ENCODE results near the gene OCA2. TPM values are rescaled to one million over a fixed set of nuclear protein-coding genes. Genes with fewer than 3 reads are reported as not detected.

Gene OCA2
- total and polyA plus RNA-seq, 2 of the 4 experiments (the other 2 are of a cell fraction), result under 0.01 to 0.03 TPM

GRCh38 chr15:28006116-28006905 lies 92.8 kb downstream of the OCA2 start:
- no peak overlapping the region for H2AK5ac ChIP-seq (ENCODE audit: low read depth, low read length)
- no peak overlapping the region for H3K4me3 ChIP-seq (ENCODE audit: insufficient read depth, low read depth, low read length)
- H2BK5ac ChIP-seq (ENCODE audit: low read depth, low read length, poor library complexity, severe bottlenecking), result no peak overlapping the region
- in situ Hi-C loops (cut with MboI; ENCODE audit: low sequenced_read_pairs), result no loop called here
- H3K36me3 ChIP-seq (ENCODE audit: control insufficient read depth, insufficient read depth, low read length), result no peaks in the 10 kb centered on the region
- BruUV-seq (replicated peaks), result no TSS peak
- intact Hi-C loops (cut with micrococcal nuclease), result no loop called here
- no peak overlapping the region for H3K56ac ChIP-seq (ENCODE audit: extremely low read depth, insufficient read depth, low read length)
- no peak overlapping the region for H3K14ac ChIP-seq (replicated peaks; ENCODE audit: low read depth, low read length)
- H2BK15ac ChIP-seq (ENCODE audit: low read depth, low read length), result no peak overlapping the region
- no peak overlapping the region for H4K91ac ChIP-seq (ENCODE audit: insufficient read depth, low read depth, low read length)
- no peak overlapping the region for H3K18ac ChIP-seq (ENCODE audit: low read depth, low read length)
- 80% methylated on average over 2 of the region's 9 CpGs; no CpG with 5 or more reads in 1 of the 2 experiments for WGBS, 2 experiments (ENCODE audit: extremely low coverage in 2 of 2, insufficient read length in 1 of 2)
- H4K20me1 ChIP-seq (ENCODE audit: insufficient read depth, low read length), result no peaks in the 10 kb centered on the region
- H4K8ac ChIP-seq (ENCODE audit: low read depth in 2 of 2, low read length in 2 of 2), result no peak overlapping the region
- ChIA-PET CTCF (no interaction called here), POLR2A (ENCODE audit: unreplicated experiment) (no interaction called here)
- ATAC-seq (ENCODE audit: low read depth) (no peak), DNase-seq (no peak)
- dilution Hi-C loops (cut with HindIII; ENCODE audit: low sequenced_read_pairs, unreplicated experiment), result no loop called here
- no peak overlapping the region for H2BK120ac ChIP-seq (ENCODE audit: low read depth, low read length)
- H3K79me1 ChIP-seq (ENCODE audit: low read depth in 1 of 2, low read length in 2 of 2), result no peaks in the 10 kb centered on the region
- H2AK9ac ChIP-seq (replicated peaks; ENCODE audit: low read depth, low read length, poor library complexity), result no peak overlapping the region
- no peak overlapping the region for H3K27ac ChIP-seq (ENCODE audit: insufficient read depth, low read length)
- H2BK20ac ChIP-seq (ENCODE audit: low read depth, low read length), result no peak overlapping the region
- TF ChIP-seq, protein P1, sequence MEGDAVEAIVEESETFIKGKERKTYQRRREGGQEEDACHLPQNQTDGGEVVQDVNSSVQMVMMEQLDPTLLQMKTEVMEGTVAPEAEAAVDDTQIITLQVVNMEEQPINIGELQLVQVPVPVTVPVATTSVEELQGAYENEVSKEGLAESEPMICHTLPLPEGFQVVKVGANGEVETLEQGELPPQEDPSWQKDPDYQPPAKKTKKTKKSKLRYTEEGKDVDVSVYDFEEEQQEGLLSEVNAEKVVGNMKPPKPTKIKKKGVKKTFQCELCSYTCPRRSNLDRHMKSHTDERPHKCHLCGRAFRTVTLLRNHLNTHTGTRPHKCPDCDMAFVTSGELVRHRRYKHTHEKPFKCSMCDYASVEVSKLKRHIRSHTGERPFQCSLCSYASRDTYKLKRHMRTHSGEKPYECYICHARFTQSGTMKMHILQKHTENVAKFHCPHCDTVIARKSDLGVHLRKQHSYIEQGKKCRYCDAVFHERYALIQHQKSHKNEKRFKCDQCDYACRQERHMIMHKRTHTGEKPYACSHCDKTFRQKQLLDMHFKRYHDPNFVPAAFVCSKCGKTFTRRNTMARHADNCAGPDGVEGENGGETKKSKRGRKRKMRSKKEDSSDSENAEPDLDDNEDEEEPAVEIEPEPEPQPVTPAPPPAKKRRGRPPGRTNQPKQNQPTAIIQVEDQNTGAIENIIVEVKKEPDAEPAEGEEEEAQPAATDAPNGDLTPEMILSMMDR (conservative IDR thresholded peaks at IDR 0.05; ENCODE audit: low read depth, low read length), result no peak
- TF ChIP-seq SMC3 (IDR thresholded peaks at IDR 0.05; ENCODE audit: low read depth, low read length), result no peak
- H4K5ac ChIP-seq (ENCODE audit: low read depth, low read length), result no peak overlapping the region
- H3K9ac ChIP-seq (ENCODE audit: low read depth, low read length), result no peak overlapping the region
- H3K4me1 ChIP-seq (ENCODE audit: control insufficient read depth, insufficient read depth, low read length), result no peaks in the 10 kb centered on the region
- H3K4ac ChIP-seq (ENCODE audit: low read depth, low read length), result no peak overlapping the region
- H3K27me3 ChIP-seq (ENCODE audit: control insufficient read depth, insufficient read depth, low read length), result no peaks in the 10 kb centered on the region
- H3K23ac ChIP-seq (ENCODE audit: low read depth, low read length), result no peak overlapping the region
- H2AFZ ChIP-seq (replicated peaks; ENCODE audit: low read length, poor library complexity), result no peak overlapping the region
- H3K4me2 ChIP-seq (ENCODE audit: low read depth, low read length), result no peak overlapping the region
- no peaks in the 10 kb centered on the region for H3K9me1 ChIP-seq (ENCODE audit: insufficient read depth, low read length)
- peaks cover 33% of the 10 kb centered on the region for H3K9me3 ChIP-seq (ENCODE audit: control insufficient read depth, insufficient read depth, low read length)

All from IMR-90 (cell line).